Mucosa of rectum (tissue), 2 donors: ENCODE measurements around the gene FGF21.
"Not testable (repeated sequence)": the region's sequence is repeated elsewhere in the genome, so short reads cannot be mapped to it uniquely, and the experiment has no call there.

Source experiments
- H3K27ac ChIP-seq, 2 donors: one replicate each; pipeline ENCODE4 v1.7.0; 2013; ENCODE audit warnings: inconsistent platforms in 2 of 2, low read depth in 2 of 2, low read length in 2 of 2
- H3K27me3 ChIP-seq, 2 donors: one replicate each; pipeline ENCODE4 v1.7.0; 2013; ENCODE audit warnings: low read length in 2 of 2; ENCODE audit not compliant: control insufficient read depth in 2 of 2, insufficient read depth in 2 of 2
- H3K36me3 ChIP-seq, 2 donors: one replicate each; pipeline ENCODE4 v1.7.0; 2013; ENCODE audit warnings: low read length in 2 of 2; ENCODE audit not compliant: control insufficient read depth in 2 of 2, insufficient read depth in 2 of 2
- H3K4me1 ChIP-seq, 2 donors: one replicate each; pipeline ENCODE4 v1.7.0; 2013; ENCODE audit warnings: low read length in 2 of 2, mild to moderate bottlenecking in 1 of 2; ENCODE audit not compliant: control insufficient read depth in 2 of 2, insufficient read depth in 2 of 2
- H3K4me3 ChIP-seq, 2 donors: one replicate each; pipeline ENCODE4 v1.7.0; 2013; ENCODE audit warnings: low read length in 2 of 2
- H3K9ac ChIP-seq, 2 donors: one replicate each; pipeline ENCODE4 v1.7.0; 2013; ENCODE audit warnings: low read length in 2 of 2, low read depth in 1 of 2, mild to moderate bottlenecking in 1 of 2
- H3K9me3 ChIP-seq, 2 donors: one replicate each; pipeline ENCODE4 v1.7.0; 2013; ENCODE audit warnings: low read length in 2 of 2; ENCODE audit not compliant: control insufficient read depth in 2 of 2
- donor health status: healthy.
- donor health status: Normal muscosa, but diverticular disease.

FGF21 gene

DNA sequence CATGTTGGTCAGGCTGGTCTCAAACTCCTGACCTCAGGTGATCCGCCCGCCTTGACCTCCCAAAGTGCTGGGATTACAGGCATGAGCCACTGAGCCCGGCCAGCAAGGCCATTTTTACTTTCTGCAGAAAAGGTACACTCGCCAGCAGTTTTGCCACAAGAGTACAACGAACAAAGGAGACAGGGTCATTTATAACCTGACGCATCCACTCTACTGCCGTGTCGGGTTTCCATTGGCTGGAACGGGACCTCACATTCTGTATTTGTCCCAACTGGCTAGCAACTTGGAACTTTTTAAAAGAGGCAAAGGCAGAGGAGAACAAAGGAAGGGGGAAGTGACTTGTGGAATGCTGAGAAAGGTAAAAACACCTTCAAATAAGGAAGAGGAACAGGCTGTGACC is 32.0 kb downstream of the FGF21 start:
- not testable (repeated sequence) for H3K27ac ChIP-seq, H3K9me3 ChIP-seq, H3K36me3 ChIP-seq, H3K9ac ChIP-seq, H3K4me1 ChIP-seq, H3K4me3 ChIP-seq
- H3K27me3 ChIP-seq, result peaks cover 0 to 14% of the 10 kb centered on the region in 2 donors

DNA sequence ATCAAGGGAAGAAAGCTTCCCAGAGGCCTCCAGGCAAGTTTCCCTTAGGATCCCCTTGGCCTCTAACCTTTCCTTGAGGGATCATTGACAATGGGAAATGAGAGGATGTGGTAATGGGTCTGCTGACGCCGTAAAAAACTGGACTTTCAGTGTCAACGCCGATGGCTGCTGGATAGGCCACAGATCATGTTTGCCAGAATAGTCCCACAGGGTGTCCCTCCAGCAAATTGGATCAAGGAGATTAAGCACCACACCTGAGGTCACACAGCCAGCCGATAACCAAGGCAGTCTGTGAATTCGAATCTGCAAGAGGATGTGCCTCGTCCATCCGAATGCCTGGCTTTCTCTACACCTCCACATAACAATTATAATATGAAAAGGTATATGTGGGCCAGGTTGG is 37.9 kb downstream of the FGF21 start:
- Histone ChIP-seq H3K4me1 (peaks cover 2 to 3% of the 10 kb centered on the region in 2 donors), H3K4me3 (no peak overlapping the region), H3K27me3 (no peaks in the 10 kb centered on the region), H3K27ac (no peak overlapping the region), H3K9me3 (no peaks in the 10 kb centered on the region), H3K9ac (no peak overlapping the region), H3K36me3 (no peaks in the 10 kb centered on the region)

- no peak overlapping the region for H3K9ac ChIP-seq
- no peak overlapping the region for H3K27ac ChIP-seq
- peaks cover 2 to 3% of the 10 kb centered on the region in 2 donors for H3K4me1 ChIP-seq
- H3K9me3 ChIP-seq, result no peaks in the 10 kb centered on the region
- H3K4me3 ChIP-seq, result no peak overlapping the region
- peaks cover 0 to 4% of the 10 kb centered on the region in 2 donors for H3K36me3 ChIP-seq
- H3K27me3 ChIP-seq, result no peaks in the 10 kb centered on the region
Observed at GRCh38 chr19:48794291-48794690, 39.0 kb downstream of the FGF21 start.

DNA sequence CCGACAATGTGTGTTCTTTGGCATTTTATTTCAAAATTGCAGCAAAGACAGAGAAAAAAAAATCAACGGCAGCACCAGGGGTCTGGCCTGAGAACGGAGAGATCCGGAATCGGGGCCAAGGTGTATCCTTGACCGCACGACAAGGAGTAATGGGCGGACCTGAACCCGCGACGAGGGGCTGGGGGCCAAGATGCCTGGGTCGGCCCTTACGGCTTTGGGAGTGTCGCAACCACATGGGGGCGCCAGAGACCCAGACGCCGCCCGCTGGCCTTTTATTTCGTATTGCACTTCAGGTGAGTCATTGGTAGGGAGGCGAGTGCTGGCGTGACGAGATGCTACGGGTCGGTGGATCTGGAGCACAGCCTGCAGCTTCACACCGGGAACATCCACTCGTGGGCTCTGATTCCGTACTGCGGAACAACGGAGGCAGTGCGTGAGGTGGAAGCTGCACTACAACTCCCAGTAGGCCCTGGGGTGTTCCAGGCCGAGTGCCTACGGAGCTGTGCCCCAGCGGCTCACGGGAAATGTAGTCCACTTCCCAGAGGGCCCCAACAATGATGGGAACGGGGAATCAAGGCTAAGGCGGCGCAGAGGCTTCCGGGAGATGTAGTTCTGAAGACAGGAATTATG is 39.8 kb downstream of the FGF21 start:
- peaks cover 0 to 6% of the 10 kb centered on the region in 2 donors for H3K36me3 ChIP-seq
- H3K27me3 ChIP-seq, result no peaks in the 10 kb centered on the region
- H3K4me3 ChIP-seq, result peak overlapping the region; percentile 80 to 84
- H3K9ac ChIP-seq, result peak overlapping the region in 1 of 2 donors; percentile 70
- peaks cover 2 to 3% of the 10 kb centered on the region in 2 donors for H3K4me1 ChIP-seq
- H3K9me3 ChIP-seq, result no peaks in the 10 kb centered on the region
- H3K27ac ChIP-seq, result peak overlapping the region; percentile 59 to 67

DNA sequence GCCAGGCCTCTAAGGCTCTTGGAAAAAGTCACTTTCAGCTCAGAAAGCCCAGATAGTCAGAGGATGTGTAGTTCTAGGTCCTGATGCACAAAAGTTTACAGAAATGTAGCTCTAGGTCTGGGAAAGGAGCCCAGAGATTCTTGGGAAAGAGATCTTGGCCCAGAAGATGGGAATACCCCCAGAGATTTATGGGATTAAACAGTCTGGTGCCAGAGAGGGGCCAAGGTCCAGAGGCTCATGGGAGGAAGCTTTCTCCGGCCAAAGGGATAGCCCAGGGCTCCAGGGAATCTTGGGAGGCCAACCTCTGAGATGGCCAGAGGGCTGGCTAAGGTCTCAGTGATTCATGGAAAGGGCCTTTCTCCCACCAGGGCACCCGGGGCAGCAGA is 40.4 kb downstream of the FGF21 start:
- Histone ChIP-seq H3K27me3 (no peaks in the 10 kb centered on the region), H3K9me3 (no peaks in the 10 kb centered on the region), H3K4me3 (no peak overlapping the region), H3K36me3 (peaks cover 0 to 6% of the 10 kb centered on the region in 2 donors), H3K9ac (no peak overlapping the region), H3K4me1 (peaks cover 2 to 3% of the 10 kb centered on the region in 2 donors), H3K27ac (peak overlapping the region; percentile 54 to 67)

DNA sequence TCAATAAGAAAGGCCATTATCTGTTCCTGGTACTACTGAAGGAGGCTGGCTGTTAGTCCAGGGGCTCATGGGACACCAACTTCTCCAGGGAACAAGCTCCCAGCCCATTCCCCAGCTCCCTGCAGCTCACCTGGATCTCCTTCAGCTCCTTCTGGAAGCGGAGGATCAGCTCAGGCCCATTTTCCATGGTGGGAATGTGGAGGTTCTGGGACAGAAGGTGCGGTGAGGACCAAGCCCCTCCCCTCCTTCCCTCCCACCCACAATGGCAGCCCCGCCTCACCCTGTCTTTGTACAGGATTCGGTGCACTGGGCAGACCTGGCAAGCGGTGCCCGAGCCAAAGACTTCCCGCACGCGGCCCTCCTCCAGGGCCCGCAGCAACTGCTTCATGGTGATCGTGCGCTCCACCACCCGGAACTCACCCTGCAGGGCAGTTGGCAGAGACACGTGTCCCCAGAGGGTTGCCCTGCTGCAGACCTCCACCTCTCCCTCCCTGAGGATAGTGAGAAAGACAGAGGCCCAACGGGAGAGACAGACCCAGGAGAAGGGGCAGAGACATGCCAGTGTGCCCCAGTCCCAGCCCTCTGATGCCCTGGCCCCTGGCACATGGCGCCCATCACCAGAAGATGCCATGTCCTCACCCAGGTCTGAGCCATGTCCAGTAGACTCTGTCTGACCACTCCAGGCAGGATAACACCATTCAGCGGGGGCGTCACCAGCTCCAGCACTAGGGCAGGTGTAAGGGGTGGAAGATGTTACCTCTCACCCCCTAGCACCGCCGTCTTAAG is 41.2 kb downstream of the FGF21 start:
- Histone ChIP-seq H3K27me3 (no peaks in the 10 kb centered on the region), H3K9me3 (no peaks in the 10 kb centered on the region), H3K4me3 (no peak overlapping the region), H3K36me3 (peaks cover 0 to 6% of the 10 kb centered on the region in 2 donors), H3K27ac (peak overlapping the region in 1 of 2 donors; percentile 54), H3K9ac (no peak overlapping the region), H3K4me1 (peaks cover 2 to 3% of the 10 kb centered on the region in 2 donors)

- Histone ChIP-seq H3K27ac (no peak overlapping the region), H3K4me3 (no peak overlapping the region), H3K36me3 (peaks cover 0 to 6% of the 10 kb centered on the region in 2 donors), H3K4me1 (peaks cover 2 to 3% of the 10 kb centered on the region in 2 donors), H3K9ac (no peak overlapping the region), H3K27me3 (no peaks in the 10 kb centered on the region), H3K9me3 (no peaks in the 10 kb centered on the region)
Observed at GRCh38 chr19:48797103-48797502, 41.8 kb downstream of the FGF21 start.

DNA sequence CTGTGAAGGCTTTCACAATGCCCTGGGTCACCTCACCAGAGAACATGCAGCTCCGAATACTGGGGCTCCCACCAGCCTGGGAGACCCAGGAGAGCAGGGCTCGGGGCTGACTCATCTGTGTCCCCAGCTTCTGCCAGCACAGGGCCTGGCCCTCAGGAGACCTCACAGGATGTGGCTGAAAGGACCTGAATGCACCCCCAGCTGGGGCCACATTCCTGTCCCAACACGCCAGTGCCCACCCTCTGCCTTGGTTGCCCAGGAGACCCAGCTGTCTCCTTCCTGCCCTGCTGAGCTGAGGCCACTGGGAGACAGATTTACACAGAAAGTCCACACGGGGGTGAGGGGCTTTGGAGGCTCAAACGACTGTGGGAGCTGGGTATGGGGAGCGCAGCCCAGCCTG is 43.6 kb downstream of the FGF21 start:
- no peak overlapping the region for H3K4me3 ChIP-seq
- no peak overlapping the region for H3K27ac ChIP-seq
- H3K36me3 ChIP-seq, result peaks cover 0 to 6% of the 10 kb centered on the region in 2 donors
- H3K4me1 ChIP-seq, result peaks cover 2 to 3% of the 10 kb centered on the region in 2 donors
- no peaks in the 10 kb centered on the region for H3K27me3 ChIP-seq
- no peak overlapping the region for H3K9ac ChIP-seq
- no peaks in the 10 kb centered on the region for H3K9me3 ChIP-seq

DNA sequence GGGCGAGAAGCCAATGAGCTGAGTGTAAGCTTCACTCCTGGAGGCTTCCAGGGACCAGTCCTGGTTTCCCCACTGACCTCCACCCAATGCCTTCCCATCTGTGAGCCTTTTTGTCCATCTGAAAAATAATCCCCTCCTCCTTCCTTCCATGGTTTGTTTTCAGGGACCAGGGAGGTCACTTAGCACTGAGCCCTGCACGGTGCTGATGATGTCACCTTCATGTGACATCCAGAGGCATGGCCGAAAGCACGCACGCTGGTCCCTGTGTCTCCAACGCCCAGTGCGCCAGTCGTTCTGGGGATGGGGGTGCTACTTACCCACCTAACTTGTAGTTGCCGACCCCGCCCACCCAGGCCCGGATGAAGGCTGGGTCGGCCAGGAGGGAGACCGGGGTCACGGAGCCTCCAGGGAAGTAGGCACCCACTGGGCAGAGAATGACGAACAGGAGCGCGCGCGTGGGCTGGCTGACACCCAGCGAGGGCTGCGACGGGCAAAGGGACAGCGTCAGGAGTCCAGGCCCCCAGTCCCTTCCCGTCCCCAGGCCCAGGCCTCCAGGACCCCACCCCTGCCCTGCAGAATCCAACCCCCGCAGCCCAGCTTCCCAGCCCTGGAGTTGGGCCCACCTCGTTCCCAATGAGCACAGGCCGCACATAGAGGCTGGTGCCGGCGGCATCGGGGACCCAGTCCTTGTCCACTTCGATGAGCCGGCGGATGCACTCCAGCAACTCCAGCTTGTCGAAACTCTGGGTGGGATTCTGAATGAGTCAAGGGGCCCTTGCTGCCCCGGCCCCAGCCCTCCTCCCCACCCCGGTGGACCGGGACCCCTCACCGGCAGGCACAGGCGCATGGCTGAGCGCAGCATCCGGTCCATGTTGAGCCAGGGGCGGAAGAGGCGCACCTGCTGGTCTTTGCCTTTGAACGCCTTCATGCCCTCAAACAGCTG is 44.3 kb downstream of the FGF21 start:
- no peak overlapping the region for H3K9ac ChIP-seq
- H3K4me3 ChIP-seq, result no peak overlapping the region
- H3K27ac ChIP-seq, result no peak overlapping the region
- peaks cover 0 to 6% of the 10 kb centered on the region in 2 donors for H3K36me3 ChIP-seq
- no peaks in the 10 kb centered on the region for H3K27me3 ChIP-seq
- no peaks in the 10 kb centered on the region for H3K9me3 ChIP-seq
- H3K4me1 ChIP-seq, result peaks cover 2 to 3% of the 10 kb centered on the region in 2 donors
